Activated CD8-positive, alpha-beta T cell treated with anti-CD3 and anti-CD28 coated beads for 36 hours (primary cell): Measurements from ENCODE around the gene DLX3. TPM values are rescaled to one million over a fixed set of nuclear protein-coding genes. Genes with fewer than 3 reads are reported as not detected.

Experiments used
- ATAC-seq: fragments of 200-7000 bp; cut with Tn5 transposase; one replicate; pipeline ENCODE4 v1.10.0; 2021; ENCODE audit warnings: mild to moderate bottlenecking, moderate library complexity
- CTCF ChIA-PET: fragments of 350-600 bp; sonication (Branson Sonifier 250); formaldehyde crosslinking; loops from one replicate; lab custom pipeline; 2021; ENCODE audit warnings: antibody characterized with exemption; lab: Charles Lee
- POLR2A ChIA-PET: fragments of 350-600 bp; sonication (Branson Sonifier 250); formaldehyde crosslinking; loops from one replicate; lab custom pipeline; 2021; ENCODE audit warnings: antibody characterized with exemption; lab: Charles Lee
- DNase-seq: peaks from one replicate; pipeline ENCODE4 v3.0.0-alpha.2; 2020
- H3K27ac Mint-ChIP-seq: one replicate; pipeline ENCODE4 v1.8.0; 2021; ENCODE audit warnings: mild to moderate bottlenecking, mixed read lengths
- H3K27me3 Mint-ChIP-seq: one replicate; pipeline ENCODE4 v1.8.0; 2021; ENCODE audit warnings: mixed read lengths
- H3K36me3 Mint-ChIP-seq: one replicate; pipeline ENCODE4 v1.8.0; 2021; ENCODE audit warnings: low read depth, mixed read lengths
- H3K4me1 Mint-ChIP-seq: one replicate; pipeline ENCODE4 v1.8.0; 2021; ENCODE audit warnings: low read depth, mixed read lengths
- H3K4me3 Mint-ChIP-seq: one replicate; pipeline ENCODE4 v1.8.0; 2021; ENCODE audit warnings: mild to moderate bottlenecking, moderate library complexity, mixed read lengths
- H3K9me3 Mint-ChIP-seq: one replicate; pipeline ENCODE4 v1.8.0; 2021; ENCODE audit warnings: mixed read lengths
- CTCF ChIP-seq: fragments of 200-600 bp; IDR thresholded peaks from one replicate; pipeline ENCODE4 v1.8.0; 2022; ENCODE audit warnings: antibody characterized with exemption, mild to moderate bottlenecking
- intact Hi-C: fragments of 100-400 bp; cut with micrococcal nuclease; formaldehyde crosslinking; loops from one replicate; pipeline ENCODE4 v1.10.0; 2022
- total RNA-seq, 2 experiments: library from RNA; stranded (reverse); gene quantifications; one replicate each; pipeline ENCODE4 v1.2.3, GENCODE V29; 2021

Gene DLX3
- total RNA-seq, 2 experiments from 2014 or later: not detected

- H3K27me3 Mint-ChIP-seq: peaks cover 22% of the 10 kb centered on the region
- no peak overlapping the region for H3K27ac Mint-ChIP-seq
- ChIA-PET POLR2A (no interaction called here), CTCF (interaction anchor here (1.0 to 8.3 kb wide), 2 partner anchors 8 to 53 kb away, joined by 3 to 79 read pairs; partner anchors contain the start of gene DLX3)
- no peaks in the 10 kb centered on the region for H3K4me1 Mint-ChIP-seq
- no peaks in the 10 kb centered on the region for H3K36me3 Mint-ChIP-seq
- no peak overlapping the region for H3K4me3 Mint-ChIP-seq
- H3K9me3 Mint-ChIP-seq: no peaks in the 10 kb centered on the region
- TF ChIP-seq CTCF: no peak
- DNase-seq (no peak), ATAC-seq (no peak)
- intact Hi-C loops: no loop called here
These were observed 50.7 kb downstream of the DLX3 start for GRCh38 chr17:49944273-49944870.

- Mint-ChIP-seq H3K9me3 (no peaks in the 10 kb centered on the region), H3K27ac (no peak overlapping the region), H3K36me3 (no peaks in the 10 kb centered on the region), H3K27me3 (peaks cover 24% of the 10 kb centered on the region), H3K4me3 (no peak overlapping the region), H3K4me1 (no peaks in the 10 kb centered on the region)
- ATAC-seq (no peak), DNase-seq (no peak)
- ChIA-PET CTCF (interaction anchor here (1.4 to 8.3 kb wide), 2 partner anchors 15 to 55 kb away, joined by 3 to 79 read pairs; partner anchors contain the start of gene DLX3), POLR2A (no interaction called here)
- no peak for TF ChIP-seq CTCF
- intact Hi-C loops: no loop called here
These were observed 52.1 kb downstream of the DLX3 start for GRCh38 chr17:49942947-49943346.

- no peak for DNase-seq
- peaks cover 22% of the 10 kb centered on the region for H3K27me3 Mint-ChIP-seq
- H3K4me3 Mint-ChIP-seq: no peak overlapping the region
- H3K36me3 Mint-ChIP-seq: no peaks in the 10 kb centered on the region
- H3K4me1 Mint-ChIP-seq: no peaks in the 10 kb centered on the region
- no peak overlapping the region for H3K27ac Mint-ChIP-seq
- TF ChIP-seq CTCF: no peak
- CTCF ChIA-PET: interaction anchor here (1.4 to 8.3 kb wide), 3 partner anchors 11 to 56 kb away, joined by 3 to 79 read pairs (median 31); partner anchors contain the start of gene DLX3
- intact Hi-C loops: no loop called here
- POLR2A ChIA-PET: interaction anchor here (0.7 kb wide), 1 partner anchor 246 kb away, joined by 3 read pairs; no protein-coding TSS in a partner anchor
- ATAC-seq: no peak
- H3K9me3 Mint-ChIP-seq: no peaks in the 10 kb centered on the region
These were observed 53.6 kb downstream of the DLX3 start for GRCh38 chr17:49941427-49941826.

Other genes with a start within 250 kb of the DLX3 start
- gene FAM117A, start 231.1 kb downstream of the DLX3 start, total RNA-seq: 10 to 100 TPM; 19.7 to 23.0 TPM
- gene KAT7, start 206.5 kb downstream of the DLX3 start, total RNA-seq: 10 to 100 TPM; 61.2 to 66.6 TPM
- not detected for gene TAC4, start 147.2 kb downstream of the DLX3 start, total RNA-seq
- under 1 TPM; 0.43 to 0.81 TPM for gene DLX4, start 26.0 kb downstream of the DLX3 start, total RNA-seq
- gene ITGA3, start 60.9 kb upstream of the DLX3 start, total RNA-seq: 1 to 10 TPM; 4.2 to 7.2 TPM
- gene PDK2, start 100.1 kb upstream of the DLX3 start, total RNA-seq: 1 to 10 TPM; 6.0 to 7.7 TPM
- gene SAMD14, start 134.9 kb upstream of the DLX3 start, total RNA-seq: 1 to 10 TPM in 1 of 2 experiments, under 1 TPM in 1; 0.47 to 1.3 TPM
- gene PPP1R9B, start 155.5 kb upstream of the DLX3 start, total RNA-seq: 10 to 100 TPM; 52.4 to 56.4 TPM
- gene SGCA, start 170.8 kb upstream of the DLX3 start, total RNA-seq: under 1 TPM in 1 of 2 experiments, not detected in 1; 0.34 TPM
- 1 to 10 TPM in 1 of 2 experiments, under 1 TPM in 1; 0.92 to 1.0 TPM for gene COL1A1, start 206.4 kb upstream of the DLX3 start, total RNA-seq